Measurements from ENCODE around the gene C20orf202.

- no peak for TF ChIP-seq REST (IDR thresholded peaks at IDR 0.05; ENCODE audit: low read depth)
- TF ChIP-seq CTCF (IDR thresholded peaks at IDR 0.05 in 2 of 3, conservative IDR thresholded peaks at IDR 0.05 in 1 of 3; ENCODE audit: borderline replicate concordance in 1 of 3, insufficient read depth in 1 of 3, low read depth in 2 of 3, low read length in 2 of 3) = no peak
- TF ChIP-seq EZH2 (IDR thresholded peaks at IDR 0.05) = no peak
- TF ChIP-seq YY1 (IDR thresholded peaks at IDR 0.05; ENCODE audit: extremely low read depth, insufficient replicate concordance, low read depth, low read length) = no peak
- no peak for TF ChIP-seq POLR2A (IDR thresholded peaks at IDR 0.05; ENCODE audit: borderline replicate concordance, extremely low read depth, insufficient read depth, insufficient read length)
- no peak for TF ChIP-seq POLR2AphosphoS5 (IDR thresholded peaks at IDR 0.05; ENCODE audit: low read depth, low read length)
- TF ChIP-seq EGR1 (IDR thresholded peaks at IDR 0.05; ENCODE audit: low read depth) = no peak
- no peak for TF ChIP-seq EZH2phosphoT487 (IDR thresholded peaks at IDR 0.05; ENCODE audit: borderline replicate concordance)
- TF ChIP-seq MAX (IDR thresholded peaks at IDR 0.05) = no peak
- no peak for TF ChIP-seq CEBPB (IDR thresholded peaks at IDR 0.05; ENCODE audit: low read depth)
- no peak for TF ChIP-seq SIN3A (IDR thresholded peaks at IDR 0.05; ENCODE audit: low read depth)
Measured at GRCh38 chr20:1240549-1240948, 37.3 kb downstream of the C20orf202 start.

Measured in HCT116 (cell line).